Effector CD8-positive, alpha-beta T cell (primary cell): ENCODE measurements around the gene CEP43.

Experiments
- DNase-seq: peaks from one replicate; lab custom pipeline; 2025; lab: John Stamatoyannopoulos, UW

CEP43 gene

GRCh38 chr6:167013067-167013466 is 13.9 kb downstream of the CEP43 start:
- no peak for DNase-seq

GRCh38 chr6:167013946-167014345 is 14.7 kb downstream of the CEP43 start:
- DNase-seq, result no peak

DNA sequence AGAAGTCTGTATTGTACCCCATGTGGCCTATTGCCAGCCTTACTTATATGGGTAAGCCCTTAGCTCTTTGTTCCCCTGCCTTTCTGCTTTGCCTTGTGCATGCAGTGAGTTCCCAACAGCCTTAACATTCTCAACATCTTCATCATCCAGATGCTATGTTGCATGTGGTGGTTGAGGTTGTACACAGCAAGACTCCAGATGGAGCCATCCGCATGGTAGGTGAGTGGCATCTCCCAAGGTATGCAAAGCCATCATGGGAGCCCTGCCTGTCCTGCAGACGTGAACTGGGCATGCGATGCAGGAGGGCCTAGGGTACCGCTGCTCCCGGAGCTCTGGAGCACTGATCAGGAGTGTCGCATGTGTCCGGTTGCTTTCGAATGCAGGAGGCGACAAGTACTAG is 16.1 kb downstream of the CEP43 start:
- DNase-seq, result no peak

DNA sequence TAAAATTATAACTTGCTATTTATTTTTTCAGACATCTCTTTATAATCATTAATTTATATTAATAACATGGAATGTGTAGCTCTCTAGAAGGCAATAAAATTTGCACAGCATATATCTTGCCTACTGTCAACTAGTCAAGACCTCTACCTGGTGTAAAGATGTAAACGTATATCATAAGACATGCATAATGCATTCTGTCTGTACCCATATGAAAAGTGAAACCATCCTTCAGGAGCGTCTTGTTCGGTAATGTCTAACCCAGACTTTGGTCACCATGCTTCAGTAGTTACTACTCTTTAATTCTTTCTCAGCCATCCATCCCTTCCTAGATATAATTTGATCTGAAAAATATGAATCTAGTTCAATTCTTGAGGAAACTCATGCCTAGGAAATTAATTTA is 21.0 kb downstream of the CEP43 start:
- no peak for DNase-seq

DNA sequence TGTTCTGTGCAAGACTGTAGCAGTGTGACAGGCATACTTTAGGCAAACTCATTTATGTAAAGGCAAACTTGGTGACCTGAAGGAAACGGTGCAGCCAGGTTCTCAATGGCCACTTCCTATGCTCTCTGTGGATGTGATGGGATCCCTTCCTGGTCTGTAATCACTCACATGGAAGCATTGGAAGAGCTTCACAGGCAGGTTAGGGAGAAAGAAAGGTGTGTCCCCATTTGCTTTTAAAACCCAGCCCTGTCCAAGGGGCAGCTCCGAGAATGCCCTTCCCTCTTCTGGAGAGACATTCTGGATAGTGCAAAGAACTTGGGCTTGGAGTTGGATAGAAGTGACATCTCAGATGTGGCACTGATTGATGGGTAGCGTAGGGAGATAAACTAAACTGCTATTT is 28.1 kb downstream of the CEP43 start:
- DNase-seq, result no peak

DNA sequence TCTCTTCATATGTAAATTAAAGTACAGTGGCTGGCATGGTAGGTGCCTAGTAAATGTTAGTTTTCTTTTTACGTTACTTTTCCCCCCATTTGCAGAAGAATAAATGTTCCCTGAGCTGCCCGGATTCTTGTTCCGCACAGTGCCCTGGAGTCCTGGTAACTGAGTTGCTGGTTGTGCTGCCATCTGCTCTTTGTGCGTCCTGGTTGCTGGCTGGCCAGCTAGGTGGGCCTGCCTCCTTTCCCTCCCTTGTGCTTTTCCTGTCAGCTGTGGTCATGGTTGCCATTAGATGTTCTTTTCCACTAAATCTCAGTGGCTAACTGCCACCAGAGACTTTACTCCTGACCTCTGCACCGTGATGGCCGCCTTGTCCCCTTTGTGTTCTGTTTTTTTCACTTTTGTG is 28.6 kb downstream of the CEP43 start:
- no peak for DNase-seq

GRCh38 chr6:167030222-167031072 is 31.2 kb downstream of the CEP43 start:
- no peak for DNase-seq

- no peak for DNase-seq
Observed at GRCh38 chr6:167031082-167031709, 32.0 kb downstream of the CEP43 start.

- no peak for DNase-seq
Observed at GRCh38 chr6:167034056-167034455, 34.9 kb downstream of the CEP43 start.

DNA sequence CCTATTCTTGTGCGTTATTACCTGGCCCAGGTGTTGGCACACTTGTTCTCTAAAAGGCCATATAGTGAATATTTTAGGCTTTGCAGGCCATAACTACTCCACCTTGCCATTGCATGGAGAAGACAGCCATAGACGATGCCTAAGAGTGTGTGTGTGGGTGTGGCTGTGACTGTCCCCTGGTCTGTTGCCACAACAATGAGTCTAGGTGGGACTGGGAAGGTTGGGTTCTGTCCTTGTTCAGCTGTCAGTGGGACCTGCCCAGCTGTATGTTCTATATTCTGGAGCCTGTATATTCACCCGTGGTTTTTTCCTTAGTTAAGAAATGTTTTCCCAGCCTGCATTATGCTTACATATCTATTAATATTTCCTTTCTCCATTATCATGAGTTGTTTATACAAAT is 38.6 kb downstream of the CEP43 start:
- no peak for DNase-seq

GRCh38 chr6:167044696-167045095 is 45.5 kb downstream of the CEP43 start:
- no peak for DNase-seq

GRCh38 chr6:167045828-167046580 is 46.8 kb downstream of the CEP43 start:
- no peak for DNase-seq

GRCh38 chr6:167046861-167047495 is 47.8 kb downstream of the CEP43 start:
- no peak for DNase-seq

DNA sequence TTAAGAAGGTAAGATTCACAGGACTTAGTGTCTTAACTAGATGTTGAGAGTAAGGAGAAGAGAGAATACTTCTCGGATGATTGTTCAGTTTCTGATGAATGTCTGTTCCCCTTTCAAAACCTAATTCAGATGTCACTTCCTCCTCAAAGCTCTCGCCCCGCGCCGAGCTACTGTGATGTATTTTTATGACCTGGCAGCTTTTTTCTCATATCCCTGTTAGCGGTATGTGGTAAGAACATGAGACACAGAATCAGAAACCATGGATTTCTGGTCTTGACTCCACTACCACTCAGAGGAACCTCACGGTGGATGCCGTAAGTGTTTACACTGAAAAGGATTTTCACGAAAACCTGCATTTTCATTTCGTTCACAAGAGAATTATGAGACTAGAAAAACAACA is 48.4 kb downstream of the CEP43 start:
- DNase-seq, result no peak
